HG03354 (cell line): ENCODE results near the gene TPR.
A peak's percentile ranks its signal among the peaks of the same experiment; 100 is the strongest.

ENCODE experiments used
- ATAC-seq: cut with Tn5 transposase; IDR thresholded peaks from one replicate; pipeline ENCODE4 v1.9.1; 2021; ENCODE audit warnings: mild to moderate bottlenecking; ENCODE audit not compliant: unreplicated experiment, poor library complexity, severe bottlenecking

TPR gene

GRCh38 chr1:186295980-186296379 is 79.1 kb downstream of the TPR start, which contains the start of gene PRG4:
Gene PRG4, plus strand, starts transcription at chr1:186296279.
- no peak for ATAC-seq

- ATAC-seq: no peak
Observed at GRCh38 chr1:186292875-186293274, 82.2 kb downstream of the TPR start.

- no peak for ATAC-seq
Observed at GRCh38 chr1:186291271-186291670, 83.8 kb downstream of the TPR start.

- ATAC-seq: no peak
Observed at GRCh38 chr1:186289943-186290545, 85.0 kb downstream of the TPR start.

- no peak for ATAC-seq
Observed at GRCh38 chr1:186286615-186287315, 88.3 kb downstream of the TPR start.

- ATAC-seq: peak; percentile 41
Observed at GRCh38 chr1:186283374-186283773, 91.7 kb downstream of the TPR start.

GRCh38 chr1:186282466-186282865 is 92.6 kb downstream of the TPR start:
- no peak for ATAC-seq

- no peak for ATAC-seq
Observed at GRCh38 chr1:186275822-186276221, 99.2 kb downstream of the TPR start.

- no peak for ATAC-seq
Observed at GRCh38 chr1:186272486-186272885, 102.6 kb downstream of the TPR start.

- no peak for ATAC-seq
Observed at GRCh38 chr1:186271032-186271431, 104.0 kb downstream of the TPR start.
